Measurements from ENCODE around the gene SETMAR.

Gene SETMAR

GRCh38 chr3:4356546-4357410 lies 53.6 kb downstream of the SETMAR start:
- TF ChIP-seq CTCF (IDR thresholded peaks at IDR 0.05; ENCODE audit: low read depth, low read length, missing control alignments), result no peak
- H3K4me3 ChIP-seq (ENCODE audit: low read depth, low read length), result no peak overlapping the region
- DNase-seq (ENCODE audit: low read depth), result no peak

- no peak for TF ChIP-seq CTCF (IDR thresholded peaks at IDR 0.05; ENCODE audit: low read depth, low read length, missing control alignments)
- H3K4me3 ChIP-seq (ENCODE audit: low read depth, low read length), result no peak overlapping the region
- DNase-seq (ENCODE audit: low read depth), result no peak
These were observed 55.1 kb downstream of the SETMAR start for GRCh38 chr3:4358273-4358672.

- TF ChIP-seq CTCF (IDR thresholded peaks at IDR 0.05; ENCODE audit: low read depth, low read length, missing control alignments), result no peak
- no peak overlapping the region for H3K4me3 ChIP-seq (ENCODE audit: low read depth, low read length)
- DNase-seq (ENCODE audit: low read depth), result no peak
These were observed 56.8 kb downstream of the SETMAR start for GRCh38 chr3:4359805-4360502.

- no peak for TF ChIP-seq CTCF (IDR thresholded peaks at IDR 0.05; ENCODE audit: low read depth, low read length, missing control alignments)
- no peak for DNase-seq (ENCODE audit: low read depth)
- no peak overlapping the region for H3K4me3 ChIP-seq (ENCODE audit: low read depth, low read length)
These were observed 57.6 kb downstream of the SETMAR start for GRCh38 chr3:4360817-4361216.

- no peak for DNase-seq (ENCODE audit: low read depth)
- no peak for TF ChIP-seq CTCF (IDR thresholded peaks at IDR 0.05; ENCODE audit: low read depth, low read length, missing control alignments)
- no peak overlapping the region for H3K4me3 ChIP-seq (ENCODE audit: low read depth, low read length)
These were observed 59.4 kb downstream of the SETMAR start for GRCh38 chr3:4362523-4362922.

All from GM12864 (cell line).